HG03139 (cell line): ENCODE data around the gene KNG1.
"Not testable (repeated sequence)": the region's sequence is repeated elsewhere in the genome, so short reads cannot be mapped to it uniquely, and the experiment has no call there.

ENCODE experiments used
- ATAC-seq: cut with Tn5 transposase; IDR thresholded peaks from one replicate; pipeline ENCODE4 v1.9.1; 2021; ENCODE audit not compliant: unreplicated experiment

Gene KNG1

GRCh38 chr3:186717039-186717457 lies at the start of gene KNG1:
KNG1 (plus strand) TSS chr3:186717359; CDS start chr3:186717543, 184 bp downstream.
- ATAC-seq: no peak

GRCh38 chr3:186668426-186668825 lies 48.7 kb upstream of the KNG1 start:
- ATAC-seq: no peak

GRCh38 chr3:186669378-186670084 lies 47.6 kb upstream of the KNG1 start:
- no peak for ATAC-seq

- no peak for ATAC-seq
These were observed 47.0 kb upstream of the KNG1 start for GRCh38 chr3:186670155-186670554.

- no peak for ATAC-seq
These were observed 46.1 kb upstream of the KNG1 start for GRCh38 chr3:186671051-186671450.

GRCh38 chr3:186678604-186679003 lies 38.6 kb upstream of the KNG1 start:
- no peak for ATAC-seq

GRCh38 chr3:186679151-186679550 lies 38.0 kb upstream of the KNG1 start:
- no peak for ATAC-seq

- ATAC-seq: no peak
These were observed 36.3 kb upstream of the KNG1 start for GRCh38 chr3:186680869-186681268.

- no peak for ATAC-seq
These were observed 34.3 kb upstream of the KNG1 start for GRCh38 chr3:186682812-186683211.

- no peak for ATAC-seq
These were observed 33.2 kb upstream of the KNG1 start for GRCh38 chr3:186683979-186684378.

- ATAC-seq: not testable (repeated sequence)
These were observed 30.7 kb upstream of the KNG1 start for GRCh38 chr3:186686475-186686874.

- no peak for ATAC-seq
These were observed 30.0 kb upstream of the KNG1 start for GRCh38 chr3:186687120-186687651.

GRCh38 chr3:186690304-186690703 lies 26.9 kb upstream of the KNG1 start:
- not testable (repeated sequence) for ATAC-seq

- ATAC-seq: no peak
These were observed 25.5 kb upstream of the KNG1 start for GRCh38 chr3:186691676-186692075.

- ATAC-seq: no peak
These were observed 23.3 kb upstream of the KNG1 start for GRCh38 chr3:186693843-186694242.

- no peak for ATAC-seq
These were observed 22.7 kb upstream of the KNG1 start for GRCh38 chr3:186694288-186695032.

GRCh38 chr3:186696522-186696921 lies 20.6 kb upstream of the KNG1 start:
- ATAC-seq: no peak

- ATAC-seq: no peak
These were observed 19.6 kb upstream of the KNG1 start for GRCh38 chr3:186697510-186697909.

GRCh38 chr3:186700267-186700666 lies 16.9 kb upstream of the KNG1 start:
- ATAC-seq: no peak

- not testable (repeated sequence) for ATAC-seq
These were observed 14.7 kb upstream of the KNG1 start for GRCh38 chr3:186702451-186702850.

- ATAC-seq: no peak
These were observed 11.0 kb upstream of the KNG1 start for GRCh38 chr3:186705882-186706780.
